Skin epidermis (tissue), 12 donors: ENCODE results near the gene TNPO3.
"Not testable (repeated sequence)": the region's sequence is repeated elsewhere in the genome, so short reads cannot be mapped to it uniquely, and the experiment has no call there.

Experiments
- H3K27ac ChIP-seq, 21 experiments: fragments of 200-600 bp; sonication (generic) in 11 of 21; one replicate each; pipeline ENCODE4 v1.5.0; 2020; ENCODE audit warnings: mild to moderate bottlenecking in 3 of 21, inconsistent platforms in 2 of 21, moderate library complexity in 2 of 21
- H3K4me3 ChIP-seq, 7 experiments: fragments of 200-600 bp; sonication (generic) in 2 of 7; one replicate each; pipeline ENCODE4 v1.5.0; 2020; ENCODE audit warnings: inconsistent platforms in 2 of 7, mild to moderate bottlenecking in 2 of 7, moderate library complexity in 1 of 7

The TNPO3 gene

GRCh38 chr7:129024125-129024524, 30.8 kb downstream of the TNPO3 start:
- H3K27ac ChIP-seq, result no peak overlapping the region
- no peak overlapping the region for H3K4me3 ChIP-seq

GRCh38 chr7:129021656-129022055, 33.3 kb downstream of the TNPO3 start:
- no peak overlapping the region for H3K4me3 ChIP-seq
- H3K27ac ChIP-seq, result no peak overlapping the region

GRCh38 chr7:129017933-129018538, 36.9 kb downstream of the TNPO3 start:
- no peak overlapping the region for H3K4me3 ChIP-seq
- H3K27ac ChIP-seq, result no peak overlapping the region

GRCh38 chr7:129017264-129017663, 37.6 kb downstream of the TNPO3 start:
- no peak overlapping the region for H3K27ac ChIP-seq
- no peak overlapping the region for H3K4me3 ChIP-seq

- Histone ChIP-seq H3K27ac (no peak overlapping the region), H3K4me3 (no peak overlapping the region)
Observed at GRCh38 chr7:129014501-129015101, 40.3 kb downstream of the TNPO3 start.

- Histone ChIP-seq H3K27ac (no peak overlapping the region), H3K4me3 (no peak overlapping the region)
Observed at GRCh38 chr7:129013048-129013724, 41.7 kb downstream of the TNPO3 start.

GRCh38 chr7:129012641-129013040, 42.3 kb downstream of the TNPO3 start:
- H3K27ac ChIP-seq, result no peak overlapping the region
- no peak overlapping the region for H3K4me3 ChIP-seq

- Histone ChIP-seq H3K4me3 (no peak overlapping the region), H3K27ac (no peak overlapping the region)
Observed at GRCh38 chr7:129010075-129010474, 44.8 kb downstream of the TNPO3 start.

GRCh38 chr7:129009437-129009836, 45.5 kb downstream of the TNPO3 start:
- Histone ChIP-seq H3K27ac (peak overlapping the region in 1 of 21 experiments; percentile 23), H3K4me3 (no peak overlapping the region)

- Histone ChIP-seq H3K27ac (peak overlapping the region in 1 of 21 experiments; percentile 23), H3K4me3 (no peak overlapping the region)
Observed at GRCh38 chr7:129008645-129009414, 46.1 kb downstream of the TNPO3 start.

GRCh38 chr7:129007572-129007971, 47.3 kb downstream of the TNPO3 start:
- no peak overlapping the region for H3K4me3 ChIP-seq
- no peak overlapping the region for H3K27ac ChIP-seq

GRCh38 chr7:129006636-129007414, 48.1 kb downstream of the TNPO3 start:
- no peak overlapping the region for H3K27ac ChIP-seq
- no peak overlapping the region for H3K4me3 ChIP-seq

GRCh38 chr7:129005186-129005585, 49.7 kb downstream of the TNPO3 start:
- H3K27ac ChIP-seq, result no peak overlapping the region
- no peak overlapping the region for H3K4me3 ChIP-seq

GRCh38 chr7:128997181-128997580, 57.7 kb downstream of the TNPO3 start:
- Histone ChIP-seq H3K4me3 (no peak overlapping the region), H3K27ac (no peak overlapping the region)

GRCh38 chr7:128994560-128994959, 60.4 kb downstream of the TNPO3 start:
- H3K4me3 ChIP-seq, H3K27ac ChIP-seq: not testable (repeated sequence)

- H3K4me3 ChIP-seq, result no peak overlapping the region
- no peak overlapping the region for H3K27ac ChIP-seq
Observed at GRCh38 chr7:128993419-128993818, 61.5 kb downstream of the TNPO3 start.

- Histone ChIP-seq H3K27ac (no peak overlapping the region), H3K4me3 (no peak overlapping the region)
Observed at GRCh38 chr7:128989961-128990360, 65.0 kb downstream of the TNPO3 start.

GRCh38 chr7:128988372-128988771, 66.5 kb downstream of the TNPO3 start:
- H3K27ac ChIP-seq, result no peak overlapping the region
- H3K4me3 ChIP-seq, result no peak overlapping the region

- H3K27ac ChIP-seq, result no peak overlapping the region
- H3K4me3 ChIP-seq, result no peak overlapping the region
Observed at GRCh38 chr7:128986609-128987008, 68.3 kb downstream of the TNPO3 start.

GRCh38 chr7:128985660-128986059, 69.3 kb downstream of the TNPO3 start:
- Histone ChIP-seq H3K4me3 (no peak overlapping the region), H3K27ac (no peak overlapping the region)
